Mesendoderm (in vitro differentiated cells): ENCODE measurements around the gene KIF21B.

Source experiments
- DNase-seq: peaks from one replicate; pipeline ENCODE4 v3.0.0; 2013
- H2AK5ac ChIP-seq: 2 replicates; pipeline ENCODE4 v1.6.1; 2013; ENCODE audit warnings: low read length, inconsistent platforms
- H2BK120ac ChIP-seq: 2 replicates; pipeline ENCODE4 v1.6.1; 2013; ENCODE audit warnings: low read depth, mild to moderate bottlenecking, low read length, moderate library complexity, mixed read lengths
- H2BK15ac ChIP-seq: replicated peaks from 2 replicates; pipeline ENCODE4 v1.6.1; 2013; ENCODE audit warnings: low read depth, mild to moderate bottlenecking, moderate library complexity
- H2BK5ac ChIP-seq: 2 replicates; pipeline ENCODE4 v1.6.1; 2013; ENCODE audit warnings: low read length, inconsistent platforms
- H3K18ac ChIP-seq: 2 replicates; pipeline ENCODE4 v1.6.1; 2013; ENCODE audit warnings: mild to moderate bottlenecking, low read length, mixed read lengths
- H3K23ac ChIP-seq: one replicate; pipeline ENCODE4 v1.6.1; 2013; ENCODE audit warnings: low read length
- H3K27ac ChIP-seq: 2 replicates; pipeline ENCODE4 v1.5.1; 2013; ENCODE audit warnings: low read depth, mild to moderate bottlenecking, inconsistent platforms, low read length, moderate library complexity
- H3K27me3 ChIP-seq: 2 replicates; pipeline ENCODE4 v1.6.1; 2013; ENCODE audit warnings: low read length, control low read depth, mild to moderate bottlenecking, inconsistent platforms; ENCODE audit not compliant: insufficient read depth, poor library complexity
- H3K36me3 ChIP-seq: 2 replicates; pipeline ENCODE4 v1.6.1; 2013; ENCODE audit warnings: low read length, inconsistent platforms; ENCODE audit not compliant: control insufficient read depth, insufficient read depth
- H3K4ac ChIP-seq: one replicate; pipeline ENCODE4 v1.6.1; 2013; ENCODE audit warnings: low read depth, mild to moderate bottlenecking, low read length, moderate library complexity
- H3K4me1 ChIP-seq: 2 replicates; pipeline ENCODE4 v1.6.1; 2013; ENCODE audit warnings: low read depth, low read length, inconsistent platforms; ENCODE audit not compliant: control insufficient read depth
- H3K4me2 ChIP-seq: 2 replicates; pipeline ENCODE4 v1.6.1; 2013; ENCODE audit warnings: low read length
- H3K4me3 ChIP-seq: 2 replicates; pipeline ENCODE4 v1.5.1; 2013; ENCODE audit warnings: mild to moderate bottlenecking, low read length
- H3K56ac ChIP-seq: one replicate; pipeline ENCODE4 v1.6.1; 2013; ENCODE audit warnings: low read length
- H3K79me1 ChIP-seq: 2 replicates; pipeline ENCODE4 v1.6.1; 2013; ENCODE audit warnings: low read length, inconsistent platforms
- H3K79me2 ChIP-seq: 2 replicates; pipeline ENCODE4 v1.6.1; 2013; ENCODE audit warnings: mild to moderate bottlenecking, low read length; ENCODE audit not compliant: control insufficient read depth, insufficient read depth
- H3K9ac ChIP-seq: 2 replicates; pipeline ENCODE4 v1.6.1; 2013; ENCODE audit warnings: low read length, inconsistent platforms
- H4K5ac ChIP-seq: one replicate; pipeline ENCODE4 v1.6.1; 2013; ENCODE audit warnings: low read length
- H4K8ac ChIP-seq: one replicate; pipeline ENCODE4 v1.6.1; 2013; ENCODE audit warnings: low read depth, mild to moderate bottlenecking, control low read depth, low read length, moderate library complexity
- WGBS: extraction: QIAGEN DNeasy Blood & Tissue Kit; methylation state at CpG from one replicate; pipeline ENCODE4 v1.1.7; 2013; ENCODE audit warnings: low lambda C conversion rate, missing lambda C conversion rate; ENCODE audit not compliant: insufficient coverage; ENCODE audit errors: extremely low coverage; 5-methylcytosine and 5-hydroxymethylcytosine counted together

KIF21B gene

DNA sequence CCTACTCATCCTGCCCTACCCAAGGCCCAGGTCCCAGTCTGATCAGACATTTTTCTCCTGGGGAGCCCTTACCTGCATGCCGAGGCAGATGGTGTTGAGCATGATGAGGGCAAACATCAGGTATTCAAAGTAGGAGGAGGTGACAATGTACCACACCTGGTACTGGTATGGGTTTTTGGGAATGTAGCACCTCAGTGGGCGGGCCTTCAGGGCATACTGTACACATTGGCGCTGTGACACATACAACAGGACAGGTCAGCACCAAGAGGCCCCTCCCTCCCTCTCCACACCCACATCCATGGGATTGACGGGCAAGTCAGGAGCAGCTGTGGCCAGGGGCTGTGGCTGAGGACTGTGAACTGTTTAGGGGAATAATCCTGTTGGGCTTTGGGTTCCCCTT lies 37.1 kb upstream of the KIF21B start:
- Histone ChIP-seq H3K79me2 (no peaks in the 10 kb centered on the region), H3K56ac (no peak overlapping the region), H3K9ac (no peak overlapping the region), H3K18ac (no peak overlapping the region), H2BK5ac (no peak overlapping the region), H2BK15ac (no peak overlapping the region), H3K4me3 (no peak overlapping the region), H4K8ac (no peak overlapping the region), H3K4ac (no peak overlapping the region), H3K4me1 (peaks cover 10% of the 10 kb centered on the region), H4K5ac (no peak overlapping the region), H3K79me1 (no peaks in the 10 kb centered on the region), H3K4me2 (no peak overlapping the region), H2BK120ac (no peak overlapping the region), H3K36me3 (no peaks in the 10 kb centered on the region), H3K27ac (no peak overlapping the region), H3K23ac (no peak overlapping the region), H3K27me3 (no peaks in the 10 kb centered on the region), H2AK5ac (no peak overlapping the region)
- no CpG with 5 or more reads among the region's 4 CpGs for WGBS
- DNase-seq: no peak

DNA sequence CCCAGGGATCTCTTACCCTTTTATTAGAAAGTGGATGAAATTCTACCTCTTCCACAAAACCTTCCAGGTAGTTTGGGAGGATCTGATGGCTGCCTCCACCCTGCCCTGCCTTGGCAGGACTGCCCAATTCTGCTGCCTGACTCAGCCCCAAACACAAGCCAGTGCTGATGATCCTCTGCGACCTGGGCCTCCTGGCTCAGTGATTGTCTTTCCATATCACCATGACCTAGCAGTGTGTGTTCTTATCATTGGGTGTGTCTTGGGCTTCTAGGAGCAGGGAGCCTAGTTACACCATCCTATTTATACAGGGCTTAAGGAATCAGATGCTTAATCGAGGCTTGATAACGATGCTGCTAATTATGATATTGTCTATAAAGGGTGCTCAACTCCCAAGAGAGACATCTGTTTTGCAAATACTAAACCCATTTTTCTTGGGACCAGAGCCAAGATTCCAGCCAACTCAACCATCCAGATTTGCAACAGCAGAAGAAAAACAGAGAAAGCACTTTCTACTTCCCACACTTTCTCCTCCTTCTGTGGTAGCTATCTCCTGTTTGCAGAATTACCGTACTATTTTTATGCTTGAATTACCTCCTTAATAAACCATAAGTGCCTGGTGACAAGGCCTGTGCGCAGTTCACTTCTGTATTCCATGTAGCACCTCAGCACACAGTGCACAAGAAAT lies 36.5 kb upstream of the KIF21B start:
- Histone ChIP-seq H3K79me2 (no peaks in the 10 kb centered on the region), H3K23ac (no peak overlapping the region), H2BK15ac (no peak overlapping the region), H3K56ac (no peak overlapping the region), H2BK5ac (no peak overlapping the region), H3K9ac (no peak overlapping the region), H3K4me2 (no peak overlapping the region), H2BK120ac (no peak overlapping the region), H3K27ac (no peak overlapping the region), H4K8ac (no peak overlapping the region), H2AK5ac (no peak overlapping the region), H3K4me3 (no peak overlapping the region), H4K5ac (no peak overlapping the region), H3K4me1 (peaks cover 10% of the 10 kb centered on the region), H3K79me1 (no peaks in the 10 kb centered on the region), H3K27me3 (no peaks in the 10 kb centered on the region), H3K36me3 (no peaks in the 10 kb centered on the region), H3K18ac (no peak overlapping the region), H3K4ac (no peak overlapping the region)
- no peak for DNase-seq
- WGBS: no CpG with 5 or more reads among the region's 5 CpGs

- no peak overlapping the region for H3K23ac ChIP-seq
- no peaks in the 10 kb centered on the region for H3K79me1 ChIP-seq
- H3K27me3 ChIP-seq: no peaks in the 10 kb centered on the region
- H3K27ac ChIP-seq: no peak overlapping the region
- H3K4me3 ChIP-seq: no peak overlapping the region
- peak overlapping the region; percentile 37 for H3K56ac ChIP-seq
- no peak overlapping the region for H2AK5ac ChIP-seq
- no peak overlapping the region for H3K4me2 ChIP-seq
- no CpG with 5 or more reads among the region's 3 CpGs for WGBS
- no peak overlapping the region for H2BK120ac ChIP-seq
- H4K8ac ChIP-seq: no peak overlapping the region
- H3K36me3 ChIP-seq: no peaks in the 10 kb centered on the region
- DNase-seq: peak; percentile 71
- H2BK5ac ChIP-seq: no peak overlapping the region
- H3K18ac ChIP-seq: no peak overlapping the region
- no peak overlapping the region for H4K5ac ChIP-seq
- no peak overlapping the region for H3K4ac ChIP-seq
- peaks cover 10% of the 10 kb centered on the region for H3K4me1 ChIP-seq
- no peak overlapping the region for H3K9ac ChIP-seq
- no peaks in the 10 kb centered on the region for H3K79me2 ChIP-seq
- no peak overlapping the region for H2BK15ac ChIP-seq
Observed at GRCh38 chr1:201059401-201059800, 35.9 kb upstream of the KIF21B start.

GRCh38 chr1:201054091-201054543 lies 30.6 kb upstream of the KIF21B start:
- Histone ChIP-seq H3K79me1 (no peaks in the 10 kb centered on the region), H3K4ac (no peak overlapping the region), H3K9ac (no peak overlapping the region), H2BK15ac (no peak overlapping the region), H3K4me2 (no peak overlapping the region), H2BK5ac (no peak overlapping the region), H3K23ac (no peak overlapping the region), H3K36me3 (no peaks in the 10 kb centered on the region), H2AK5ac (no peak overlapping the region), H3K4me3 (no peak overlapping the region), H3K4me1 (peaks cover 3% of the 10 kb centered on the region), H3K18ac (no peak overlapping the region), H3K27ac (no peak overlapping the region), H3K27me3 (no peaks in the 10 kb centered on the region), H4K8ac (no peak overlapping the region), H3K56ac (no peak overlapping the region), H2BK120ac (no peak overlapping the region), H4K5ac (no peak overlapping the region), H3K79me2 (no peaks in the 10 kb centered on the region)
- no peak for DNase-seq
- WGBS: no CpG with 5 or more reads among the region's 10 CpGs

GRCh38 chr1:201053155-201053860 lies 29.8 kb upstream of the KIF21B start:
- Histone ChIP-seq H2BK15ac (no peak overlapping the region), H3K18ac (no peak overlapping the region), H4K5ac (no peak overlapping the region), H3K36me3 (no peaks in the 10 kb centered on the region), H2AK5ac (no peak overlapping the region), H3K4me3 (no peak overlapping the region), H3K79me2 (no peaks in the 10 kb centered on the region), H3K9ac (no peak overlapping the region), H3K23ac (no peak overlapping the region), H3K56ac (no peak overlapping the region), H3K4me2 (no peak overlapping the region), H4K8ac (no peak overlapping the region), H2BK120ac (no peak overlapping the region), H3K27ac (no peak overlapping the region), H3K79me1 (no peaks in the 10 kb centered on the region), H2BK5ac (no peak overlapping the region), H3K27me3 (no peaks in the 10 kb centered on the region), H3K4me1 (no peaks in the 10 kb centered on the region), H3K4ac (no peak overlapping the region)
- WGBS: no CpG with 5 or more reads among the region's 22 CpGs
- peak; percentile 16 for DNase-seq
